ENCODE data around the gene EEIG1.

Gene EEIG1

DNA sequence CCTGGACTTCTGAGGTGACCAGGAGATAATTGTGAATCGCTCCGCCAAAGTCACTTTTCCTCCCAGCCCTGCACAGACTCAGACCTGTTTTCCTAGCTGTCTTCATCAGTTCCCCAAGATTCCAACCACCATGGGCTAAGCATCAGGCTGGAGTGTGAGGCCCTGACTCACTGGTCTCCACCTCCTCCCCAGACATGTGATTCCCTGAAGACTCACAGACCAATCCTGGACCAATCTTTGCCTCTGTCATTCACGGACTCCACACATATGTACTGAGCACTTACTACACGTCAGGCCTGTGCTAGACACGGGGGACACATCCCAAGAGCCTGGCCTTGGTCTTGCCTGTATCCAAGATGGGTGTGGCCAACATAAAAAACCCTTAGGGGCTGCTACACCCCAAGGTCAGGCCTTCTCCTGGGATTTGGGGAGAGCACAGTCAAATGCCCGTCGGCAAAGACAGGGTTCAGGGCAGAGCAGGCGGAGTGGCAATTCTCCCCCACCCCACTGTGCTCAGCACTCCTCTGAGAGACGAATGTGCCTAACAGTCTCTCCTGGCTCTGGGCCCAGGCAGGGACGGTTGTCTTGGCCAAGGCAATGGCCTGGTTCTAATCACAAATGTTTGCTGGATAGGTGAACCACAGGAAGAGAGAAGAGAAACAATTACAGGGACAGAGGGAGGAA, 11.9 kb downstream of the EEIG1 start:
- TF ChIP-seq TAF1 (IDR thresholded peaks at IDR 0.05; ENCODE audit: borderline replicate concordance, insufficient read depth, low read length), result no peak

DNA sequence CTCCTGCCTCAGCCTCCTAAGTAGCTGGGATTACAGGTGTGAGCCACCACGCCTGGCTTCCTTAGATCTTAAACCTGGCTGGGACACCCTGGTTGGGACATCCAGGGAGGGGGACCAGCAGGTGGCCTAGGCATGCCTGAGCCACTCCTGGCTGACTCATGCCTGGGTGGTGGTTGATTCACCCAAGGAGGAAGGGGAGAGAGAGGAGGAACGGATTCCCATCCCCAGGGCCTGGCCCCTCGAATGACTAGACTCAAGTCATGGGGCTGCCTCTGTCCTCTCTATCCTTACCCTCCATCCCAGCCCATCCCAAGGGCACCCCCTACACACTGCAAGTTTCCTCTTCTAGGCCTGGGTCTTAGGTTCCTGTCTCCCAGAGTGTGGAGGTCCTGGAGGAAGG, 12.7 kb downstream of the EEIG1 start:
- TF ChIP-seq FOXP2 (optimal IDR thresholded peaks at IDR 0.05; ENCODE audit: borderline replicate concordance, extremely low read depth, extremely low read length, insufficient read depth), result no peak
- TF ChIP-seq, protein P1, sequence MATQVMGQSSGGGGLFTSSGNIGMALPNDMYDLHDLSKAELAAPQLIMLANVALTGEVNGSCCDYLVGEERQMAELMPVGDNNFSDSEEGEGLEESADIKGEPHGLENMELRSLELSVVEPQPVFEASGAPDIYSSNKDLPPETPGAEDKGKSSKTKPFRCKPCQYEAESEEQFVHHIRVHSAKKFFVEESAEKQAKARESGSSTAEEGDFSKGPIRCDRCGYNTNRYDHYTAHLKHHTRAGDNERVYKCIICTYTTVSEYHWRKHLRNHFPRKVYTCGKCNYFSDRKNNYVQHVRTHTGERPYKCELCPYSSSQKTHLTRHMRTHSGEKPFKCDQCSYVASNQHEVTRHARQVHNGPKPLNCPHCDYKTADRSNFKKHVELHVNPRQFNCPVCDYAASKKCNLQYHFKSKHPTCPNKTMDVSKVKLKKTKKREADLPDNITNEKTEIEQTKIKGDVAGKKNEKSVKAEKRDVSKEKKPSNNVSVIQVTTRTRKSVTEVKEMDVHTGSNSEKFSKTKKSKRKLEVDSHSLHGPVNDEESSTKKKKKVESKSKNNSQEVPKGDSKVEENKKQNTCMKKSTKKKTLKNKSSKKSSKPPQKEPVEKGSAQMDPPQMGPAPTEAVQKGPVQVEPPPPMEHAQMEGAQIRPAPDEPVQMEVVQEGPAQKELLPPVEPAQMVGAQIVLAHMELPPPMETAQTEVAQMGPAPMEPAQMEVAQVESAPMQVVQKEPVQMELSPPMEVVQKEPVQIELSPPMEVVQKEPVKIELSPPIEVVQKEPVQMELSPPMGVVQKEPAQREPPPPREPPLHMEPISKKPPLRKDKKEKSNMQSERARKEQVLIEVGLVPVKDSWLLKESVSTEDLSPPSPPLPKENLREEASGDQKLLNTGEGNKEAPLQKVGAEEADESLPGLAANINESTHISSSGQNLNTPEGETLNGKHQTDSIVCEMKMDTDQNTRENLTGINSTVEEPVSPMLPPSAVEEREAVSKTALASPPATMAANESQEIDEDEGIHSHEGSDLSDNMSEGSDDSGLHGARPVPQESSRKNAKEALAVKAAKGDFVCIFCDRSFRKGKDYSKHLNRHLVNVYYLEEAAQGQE (IDR thresholded peaks at IDR 0.05; ENCODE audit: insufficient read depth in 1 of 2, low read depth in 2 of 2, low read length in 2 of 2), result no peak
- TF ChIP-seq POLR2AphosphoS5 (IDR thresholded peaks at IDR 0.05; ENCODE audit: low read depth, low read length), result no peak
- no peak for TF ChIP-seq TAF1 (IDR thresholded peaks at IDR 0.05; ENCODE audit: borderline replicate concordance, insufficient read depth, low read length)
- no peak for TF ChIP-seq SIN3A (IDR thresholded peaks at IDR 0.05; ENCODE audit: borderline replicate concordance, insufficient read depth, low read length)

DNA sequence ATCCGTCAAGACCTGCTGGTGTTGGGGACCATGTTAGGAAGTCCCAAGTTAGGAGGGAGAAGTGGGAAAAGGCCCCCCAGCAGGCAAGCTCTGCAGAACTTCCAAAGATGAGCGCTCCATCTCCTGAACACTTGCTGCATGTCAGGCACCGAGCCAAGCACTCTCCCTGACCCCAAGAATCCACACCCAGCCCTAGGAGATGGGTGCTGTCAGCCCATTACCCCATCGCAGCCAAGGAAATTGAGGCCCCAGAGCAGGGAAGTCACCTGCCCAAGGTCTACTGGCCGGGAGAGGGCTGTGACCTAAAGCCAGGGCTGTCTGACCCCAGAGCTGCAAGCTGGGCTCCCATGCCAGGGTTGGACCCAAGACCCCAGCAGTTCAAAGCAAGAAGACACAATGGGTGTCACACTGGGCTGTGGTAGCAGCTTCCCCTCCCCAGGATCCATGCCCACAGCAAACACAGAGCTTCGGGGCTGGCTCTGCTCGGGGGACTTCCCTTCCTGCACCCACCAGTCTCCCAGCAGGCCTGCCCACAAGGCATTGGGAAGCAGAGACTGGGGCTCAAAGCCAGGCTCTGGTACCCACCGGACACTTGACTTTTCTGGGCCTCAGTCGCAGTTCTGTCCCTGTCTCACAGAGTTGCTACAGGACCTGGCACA, 13.5 kb downstream of the EEIG1 start:
- TF ChIP-seq, protein P1 (IDR thresholded peaks at IDR 0.05; ENCODE audit: insufficient read depth in 1 of 2, low read depth in 2 of 2, low read length in 2 of 2), result no peak
- TF ChIP-seq POLR2AphosphoS5 (IDR thresholded peaks at IDR 0.05; ENCODE audit: low read depth, low read length), result no peak
- no peak for TF ChIP-seq FOXP2 (optimal IDR thresholded peaks at IDR 0.05; ENCODE audit: borderline replicate concordance, extremely low read depth, extremely low read length, insufficient read depth)
- TF ChIP-seq SIN3A (IDR thresholded peaks at IDR 0.05; ENCODE audit: borderline replicate concordance, insufficient read depth, low read length), result no peak
- no peak for TF ChIP-seq TAF1 (IDR thresholded peaks at IDR 0.05; ENCODE audit: borderline replicate concordance, insufficient read depth, low read length)

DNA sequence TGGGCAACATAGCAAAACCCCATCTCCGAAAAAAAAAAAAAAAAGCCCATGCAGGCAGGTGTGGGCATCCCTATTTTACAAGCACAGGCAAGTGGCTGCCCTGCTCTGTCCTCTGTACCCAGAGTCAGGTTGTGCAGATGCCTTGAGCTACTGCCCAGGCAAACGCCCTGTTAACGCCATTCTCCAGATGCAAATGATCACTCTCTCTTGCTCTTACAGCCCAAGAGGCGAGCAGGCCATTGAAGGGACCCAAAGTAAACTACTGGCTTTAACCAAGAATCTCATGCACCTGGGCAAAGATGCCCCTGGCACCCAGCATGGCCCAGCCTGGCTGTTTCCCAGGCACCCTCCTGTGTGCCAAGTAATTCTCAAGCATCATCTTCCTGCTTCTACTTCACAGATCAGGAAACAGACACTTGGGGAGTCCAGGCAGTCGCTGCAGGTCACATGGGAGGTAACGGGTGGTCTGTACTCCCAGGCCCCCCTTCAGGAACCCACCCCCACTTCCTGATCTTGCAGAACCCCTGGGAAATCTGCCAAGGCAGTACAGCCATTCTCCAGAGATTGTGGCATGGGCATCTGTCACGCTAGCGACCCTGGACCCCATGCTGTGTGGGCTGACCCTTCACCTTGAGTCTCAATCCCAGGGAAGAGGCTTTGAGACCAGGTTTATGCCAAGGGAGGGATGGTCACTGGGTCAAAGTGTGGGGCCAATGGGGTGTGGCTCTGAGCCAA, 14.2 kb downstream of the EEIG1 start:
- TF ChIP-seq SIN3A (IDR thresholded peaks at IDR 0.05; ENCODE audit: borderline replicate concordance, insufficient read depth, low read length) (no peak), POLR2AphosphoS5 (IDR thresholded peaks at IDR 0.05; ENCODE audit: low read depth, low read length) (no peak), TAF1 (IDR thresholded peaks at IDR 0.05; ENCODE audit: borderline replicate concordance, insufficient read depth, low read length) (no peak), FOXP2 (optimal IDR thresholded peaks at IDR 0.05; ENCODE audit: borderline replicate concordance, extremely low read depth, extremely low read length, insufficient read depth) (no peak)
- TF ChIP-seq, protein P1 (IDR thresholded peaks at IDR 0.05; ENCODE audit: insufficient read depth in 1 of 2, low read depth in 2 of 2, low read length in 2 of 2), result no peak

DNA sequence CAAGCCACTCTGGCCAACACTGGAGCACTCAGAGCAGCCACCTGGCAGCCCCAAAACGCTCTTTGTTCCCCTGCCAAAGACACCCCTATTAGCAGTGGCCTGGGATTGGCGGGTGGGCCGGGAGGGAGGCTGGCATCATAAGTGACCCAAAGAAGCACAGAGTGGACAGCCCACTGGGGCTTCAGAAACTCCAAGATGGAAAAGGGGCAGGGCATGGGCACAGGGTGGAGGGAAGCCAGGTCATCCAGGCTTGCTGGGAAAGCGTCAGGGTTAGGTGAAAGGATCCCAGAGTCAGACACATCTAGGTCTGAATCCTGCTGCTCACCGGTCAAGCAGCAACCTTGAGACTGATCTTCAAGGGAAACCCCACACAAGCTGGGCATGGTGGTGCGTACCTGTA, 14.8 kb downstream of the EEIG1 start:
- no peak for TF ChIP-seq SIN3A (IDR thresholded peaks at IDR 0.05; ENCODE audit: borderline replicate concordance, insufficient read depth, low read length)
- no peak for TF ChIP-seq FOXP2 (optimal IDR thresholded peaks at IDR 0.05; ENCODE audit: borderline replicate concordance, extremely low read depth, extremely low read length, insufficient read depth)
- TF ChIP-seq TAF1 (IDR thresholded peaks at IDR 0.05; ENCODE audit: borderline replicate concordance, insufficient read depth, low read length), result no peak
- TF ChIP-seq, protein P1 (IDR thresholded peaks at IDR 0.05; ENCODE audit: insufficient read depth in 1 of 2, low read depth in 2 of 2, low read length in 2 of 2), result no peak
- TF ChIP-seq POLR2AphosphoS5 (IDR thresholded peaks at IDR 0.05; ENCODE audit: low read depth, low read length), result no peak
